Tongue (tissue), 2 donors: ENCODE data around the gene MDH1B. TPM values are rescaled to one million over a fixed set of nuclear protein-coding genes. Genes with fewer than 3 reads are reported as not detected.
A peak's percentile ranks its signal among the peaks of the same experiment; 100 is the strongest.
"Not testable (repeated sequence)": the region's sequence is repeated elsewhere in the genome, so short reads cannot be mapped to it uniquely, and the experiment has no call there.

ENCODE experiments used
- DNase-seq: peaks from one replicate; pipeline ENCODE4 v3.0.0-alpha.2; 2015
- total RNA-seq: library from RNA; depleted of rRNA; stranded (reverse); fragments of >200 nt; gene quantifications from one replicate; pipeline ENCODE4 v1.2.3, GENCODE V29; 2014

MDH1B gene
- 0.21 TPM for total RNA-seq

GRCh38 chr2:206765242-206766056 lies at the start of gene MDH1B, which contains the start of gene FASTKD2:
Gene MDH1B, minus strand, starts transcription at chr2:206765328. Its CDS starts 57 bp downstream, at chr2:206765271.
Gene FASTKD2, plus strand, starts transcription at chr2:206765606. Its CDS starts 1,088 bp downstream, at chr2:206766694.
- DNase-seq: peak; percentile 97

- DNase-seq: peak; percentile 42
These were observed 49.4 kb upstream of the MDH1B start for GRCh38 chr2:206814498-206814897.

GRCh38 chr2:206812471-206812870 lies 47.3 kb upstream of the MDH1B start:
- not testable (repeated sequence) for DNase-seq

GRCh38 chr2:206807624-206808023 lies 42.5 kb upstream of the MDH1B start:
- DNase-seq: not testable (repeated sequence)

GRCh38 chr2:206805887-206806607 lies 40.9 kb upstream of the MDH1B start:
- peak; percentile 64 for DNase-seq

GRCh38 chr2:206804326-206804725 lies 39.2 kb upstream of the MDH1B start:
- no peak for DNase-seq

GRCh38 chr2:206802654-206803514 lies 37.8 kb upstream of the MDH1B start:
- no peak for DNase-seq

GRCh38 chr2:206801418-206802189 lies 36.5 kb upstream of the MDH1B start:
- DNase-seq: no peak

GRCh38 chr2:206800506-206801417 lies 35.6 kb upstream of the MDH1B start:
- DNase-seq: peak; percentile 92

- no peak for DNase-seq
These were observed 34.0 kb upstream of the MDH1B start for GRCh38 chr2:206799083-206799482.

- DNase-seq: no peak
These were observed 32.9 kb upstream of the MDH1B start for GRCh38 chr2:206798000-206798399.

- DNase-seq: peak; percentile 21
These were observed 32.2 kb upstream of the MDH1B start for GRCh38 chr2:206797376-206797775.

GRCh38 chr2:206792645-206793044 lies 27.5 kb upstream of the MDH1B start:
- DNase-seq: no peak

GRCh38 chr2:206790311-206790935 lies 25.3 kb upstream of the MDH1B start:
- no peak for DNase-seq

GRCh38 chr2:206784559-206785353 lies 19.6 kb upstream of the MDH1B start:
- DNase-seq: no peak

GRCh38 chr2:206783718-206784117 lies 18.6 kb upstream of the MDH1B start:
- DNase-seq: no peak

GRCh38 chr2:206780671-206781070 lies 15.5 kb upstream of the MDH1B start:
- DNase-seq: no peak

- DNase-seq: no peak
These were observed 11.3 kb upstream of the MDH1B start for GRCh38 chr2:206776432-206776831.

- no peak for DNase-seq
These were observed 9.7 kb upstream of the MDH1B start for GRCh38 chr2:206774871-206775270.
